Thyroid gland (tissue), 4 donors: ENCODE data around the gene FALEC. TPM values are rescaled to one million over a fixed set of nuclear protein-coding genes. Genes with fewer than 3 reads are reported as not detected.

Experiments
- DNase-seq, 2 donors: peaks; one replicate each; pipeline ENCODE4 v3.0.0-alpha.2; 2019
- H3K27ac ChIP-seq, 3 donors: fragments of 200-600 bp; sonication (generic); 1 replicate in 2 of 3; 2 replicates in 1 of 3; pipeline ENCODE4 v1.5.1; 2016 to 2019; ENCODE audit warnings: mild to moderate bottlenecking in 1 of 3, moderate library complexity in 1 of 3
- H3K27me3 ChIP-seq: fragments of 200-600 bp; sonication (generic); one replicate; pipeline ENCODE4 v1.5.1; 2019
- H3K36me3 ChIP-seq, 2 donors: fragments of 200-600 bp; sonication (generic); one replicate each; pipeline ENCODE4 v1.5.1; 2016 to 2019
- H3K4me1 ChIP-seq, 2 donors: fragments of 200-600 bp; sonication (generic); one replicate each; pipeline ENCODE4 v1.5.1; 2017 to 2019
- H3K4me3 ChIP-seq, 3 donors: fragments of 200-600 bp; sonication (generic); replicated peaks in 1 of 3; 1 replicate in 2 of 3; 2 replicates in 1 of 3; pipeline ENCODE4 v1.5.1; 2016; ENCODE audit warnings: mild to moderate bottlenecking in 1 of 3
- H3K9me3 ChIP-seq: fragments of 200-600 bp; sonication (generic); one replicate; pipeline ENCODE4 v1.5.1; 2017
- POLR2A ChIP-seq, 2 donors: fragments of 450-650 bp; IDR thresholded peaks; one replicate each; pipeline ENCODE4 v1.6.1; 2017; ENCODE audit warnings: antibody characterized with exemption in 2 of 2, mild to moderate bottlenecking in 2 of 2, moderate library complexity in 1 of 2
- WGBS, 2 donors: methylation state at CpG; one replicate each; pipeline ENCODE4 v1.1.5; 2017; 5-methylcytosine and 5-hydroxymethylcytosine counted together
- intact Hi-C: fragments of 100-400 bp; cut with DNase I; formaldehyde crosslinking; loops from one replicate; pipeline ENCODE4 v1.15.1; 2023
- total RNA-seq, 4 donors: library from RNA; depleted of rRNA; stranded (reverse); fragments of >200 nt; gene quantifications; one replicate each; pipeline ENCODE4 v1.2.3, GENCODE V29; 2016
- TF ChIP-seq, protein P1 (sequence below), 6 experiments: fragments of 200-600 bp in 3 of 6; fragments of 450-650 bp in 3 of 6; sonication (generic) in 3 of 6; IDR thresholded peaks; one replicate each; pipeline ENCODE4 v1.5.1; 2016 to 2019; ENCODE audit warnings: antibody characterized with exemption in 6 of 6, mild to moderate bottlenecking in 2 of 6, inconsistent platforms in 1 of 6, moderate library complexity in 1 of 6

FALEC gene
- total RNA-seq, 4 donors from 2014 or later: not detected

- Histone ChIP-seq H3K4me1 (peaks cover 7 to 22% of the 10 kb centered on the region in 2 donors), H3K36me3 (no peaks in the 10 kb centered on the region), H3K9me3 (no peaks in the 10 kb centered on the region), H3K4me3 (no peak overlapping the region), H3K27me3 (no peaks in the 10 kb centered on the region), H3K27ac (peak overlapping the region in 1 of 3 donors; percentile 60)
- whole genome bisulfite sequencing, 2 donors: 97 to 98% methylated on average over 3 to 6 of the region's 6 CpGs
- DNase-seq: no peak
- no peak for TF ChIP-seq POLR2A (IDR thresholded peaks at IDR 0.05)
- TF ChIP-seq, protein P1, sequence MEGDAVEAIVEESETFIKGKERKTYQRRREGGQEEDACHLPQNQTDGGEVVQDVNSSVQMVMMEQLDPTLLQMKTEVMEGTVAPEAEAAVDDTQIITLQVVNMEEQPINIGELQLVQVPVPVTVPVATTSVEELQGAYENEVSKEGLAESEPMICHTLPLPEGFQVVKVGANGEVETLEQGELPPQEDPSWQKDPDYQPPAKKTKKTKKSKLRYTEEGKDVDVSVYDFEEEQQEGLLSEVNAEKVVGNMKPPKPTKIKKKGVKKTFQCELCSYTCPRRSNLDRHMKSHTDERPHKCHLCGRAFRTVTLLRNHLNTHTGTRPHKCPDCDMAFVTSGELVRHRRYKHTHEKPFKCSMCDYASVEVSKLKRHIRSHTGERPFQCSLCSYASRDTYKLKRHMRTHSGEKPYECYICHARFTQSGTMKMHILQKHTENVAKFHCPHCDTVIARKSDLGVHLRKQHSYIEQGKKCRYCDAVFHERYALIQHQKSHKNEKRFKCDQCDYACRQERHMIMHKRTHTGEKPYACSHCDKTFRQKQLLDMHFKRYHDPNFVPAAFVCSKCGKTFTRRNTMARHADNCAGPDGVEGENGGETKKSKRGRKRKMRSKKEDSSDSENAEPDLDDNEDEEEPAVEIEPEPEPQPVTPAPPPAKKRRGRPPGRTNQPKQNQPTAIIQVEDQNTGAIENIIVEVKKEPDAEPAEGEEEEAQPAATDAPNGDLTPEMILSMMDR (IDR thresholded peaks at IDR 0.05): no peak
- intact Hi-C loops: no loop called here
These were observed 18.4 kb downstream of the FALEC start for GRCh38 chr1:150534002-150534401.

- no peak for DNase-seq
- H3K9me3 ChIP-seq: no peaks in the 10 kb centered on the region
- WGBS, 2 donors: 92 to 98% methylated on average over 14 of the region's 14 CpGs
- no peaks in the 10 kb centered on the region for H3K27me3 ChIP-seq
- intact Hi-C loops: no loop called here
- H3K4me1 ChIP-seq: peaks cover 7 to 22% of the 10 kb centered on the region in 2 donors
- H3K36me3 ChIP-seq: no peaks in the 10 kb centered on the region
- H3K4me3 ChIP-seq: no peak overlapping the region
- no peak overlapping the region for H3K27ac ChIP-seq
- TF ChIP-seq POLR2A (IDR thresholded peaks at IDR 0.05): no peak
- TF ChIP-seq, protein P1 (IDR thresholded peaks at IDR 0.05): no peak
These were observed 20.1 kb downstream of the FALEC start for GRCh38 chr1:150535511-150536287.

GRCh38 chr1:150536836-150537731, 21.5 kb downstream of the FALEC start:
- 91 to 96% methylated on average over 10 to 12 of the region's 12 CpGs for WGBS, 2 donors
- H3K4me1 ChIP-seq: peaks cover 6 to 18% of the 10 kb centered on the region in 2 donors

DNA sequence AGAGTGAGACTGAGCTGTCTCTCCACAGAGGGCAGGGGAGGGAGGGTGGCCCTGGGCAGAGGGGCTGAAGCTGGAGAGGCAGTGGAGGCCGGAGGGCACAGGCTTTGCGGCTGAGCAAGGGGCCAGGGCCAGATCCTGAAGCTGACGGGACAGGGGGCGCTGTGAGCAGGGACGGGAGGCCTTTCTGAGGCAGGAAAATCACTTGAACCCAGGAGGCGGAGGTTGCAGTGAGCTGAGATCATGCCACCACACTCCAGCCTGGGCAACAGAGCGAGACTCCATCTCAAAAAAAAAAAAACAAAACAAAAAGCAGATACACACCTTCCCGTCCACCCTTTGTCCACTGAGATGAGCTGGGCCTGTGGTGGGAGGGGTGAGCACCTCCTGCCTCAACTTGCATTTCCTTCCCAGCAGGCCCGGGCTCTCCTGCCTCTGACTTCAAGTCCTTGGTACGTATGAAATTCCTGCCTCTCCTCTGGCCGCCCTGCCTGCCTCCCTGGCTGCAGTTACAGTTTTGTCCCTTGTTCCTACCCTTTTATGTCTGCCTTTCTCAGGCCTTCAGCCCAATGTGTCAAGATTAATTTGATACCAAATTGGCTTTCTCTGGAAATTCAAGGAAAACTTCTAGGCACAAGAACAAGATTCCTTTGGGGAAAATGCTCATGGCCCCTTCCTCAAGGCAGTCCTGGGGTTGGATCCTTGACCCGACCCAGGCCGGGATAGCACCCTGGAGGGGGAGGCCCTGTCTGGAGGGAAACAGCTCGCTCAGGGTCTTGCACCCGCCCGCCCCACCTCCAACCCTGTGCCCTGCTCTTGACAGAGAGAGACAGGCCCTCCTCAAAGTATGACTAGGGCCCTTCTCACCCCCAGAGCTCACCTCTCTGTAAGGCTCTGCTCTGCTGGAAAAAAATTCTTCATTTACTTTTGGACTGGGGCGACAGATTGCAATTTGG, 22.5 kb downstream of the FALEC start:
- no peaks in the 10 kb centered on the region for H3K36me3 ChIP-seq
- no peak for DNase-seq
- no peaks in the 10 kb centered on the region for H3K27me3 ChIP-seq
- WGBS, 2 donors: 74 to 75% methylated on average over 17 of the region's 17 CpGs
- intact Hi-C loops: no loop called here
- no peaks in the 10 kb centered on the region for H3K9me3 ChIP-seq
- no peak overlapping the region for H3K4me3 ChIP-seq
- H3K27ac ChIP-seq: no peak overlapping the region
- peaks cover 0 to 9% of the 10 kb centered on the region in 2 donors for H3K4me1 ChIP-seq
- TF ChIP-seq POLR2A (IDR thresholded peaks at IDR 0.05): no peak
- TF ChIP-seq, protein P1 (IDR thresholded peaks at IDR 0.05): no peak

More at GRCh38 chr1:150536836-150537731, 21.5 kb downstream of the FALEC start:
- Histone ChIP-seq H3K9me3 (no peaks in the 10 kb centered on the region), H3K27me3 (no peaks in the 10 kb centered on the region), H3K4me3 (no peak overlapping the region), H3K27ac (no peak overlapping the region), H3K36me3 (no peaks in the 10 kb centered on the region)
- TF ChIP-seq POLR2A (IDR thresholded peaks at IDR 0.05): no peak
- TF ChIP-seq, protein P1 (IDR thresholded peaks at IDR 0.05): no peak
- intact Hi-C loops: no loop called here
- DNase-seq: no peak
